ENCODE measurements around the gene LCE6A.

LCE6A gene

DNA sequence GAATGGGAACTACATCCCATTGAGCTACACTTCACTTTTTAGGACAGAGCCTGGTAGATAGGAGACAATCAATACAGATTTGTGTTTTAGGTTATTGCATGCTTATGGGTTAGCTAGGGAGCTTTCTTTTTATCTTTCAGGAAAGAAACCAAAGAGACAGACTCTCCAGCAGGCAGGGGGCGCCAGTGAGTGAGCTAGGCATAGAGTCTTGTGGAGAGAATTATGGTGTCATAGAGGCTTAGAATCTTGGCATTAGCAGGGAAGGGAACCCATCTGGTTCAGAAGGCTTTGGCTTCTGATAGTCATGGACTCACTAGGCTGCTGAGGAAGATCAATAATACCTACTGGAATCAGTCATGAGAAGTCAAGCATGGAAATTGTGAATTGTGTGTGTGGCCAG, 35.4 kb downstream of the LCE6A start, which contains the start of gene SMCP:
SMCP (plus strand) TSS at position 281 of the 400 bp plus-strand sequence. CDS start 6,101 bp downstream, outside the sequence.
- peak; percentile 49 to 61 for DNase-seq

DNA sequence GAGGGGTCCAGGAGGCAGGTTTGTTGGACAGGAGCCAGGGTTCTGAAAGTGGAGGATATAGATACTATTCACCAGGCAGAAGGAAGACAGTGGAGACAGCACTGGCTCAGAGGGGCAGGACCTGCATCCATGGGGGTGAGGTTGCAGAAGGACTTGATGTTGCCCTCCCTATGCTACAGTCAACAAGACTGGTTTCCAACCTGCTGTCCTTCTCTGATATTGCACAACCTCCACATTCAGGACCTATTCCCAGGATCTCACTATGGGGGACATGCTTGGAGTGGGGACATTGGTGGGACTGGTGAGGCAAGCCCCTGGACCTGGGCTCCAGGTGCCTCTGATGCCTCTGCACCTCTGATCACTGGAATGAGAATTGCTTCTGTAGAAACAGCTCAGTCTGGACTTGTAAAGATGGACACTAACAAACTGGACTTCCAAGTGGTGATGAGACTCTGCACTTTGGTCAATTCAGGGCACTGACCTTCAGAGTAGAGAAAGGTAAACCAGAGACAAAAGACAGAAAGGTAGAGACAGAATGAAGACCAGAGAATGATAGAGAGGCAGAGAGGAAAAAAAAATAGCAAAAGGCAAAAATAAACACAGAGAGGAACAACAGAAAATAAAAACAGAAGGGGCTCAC, 37.0 kb downstream of the LCE6A start:
- DNase-seq = no peak

DNA sequence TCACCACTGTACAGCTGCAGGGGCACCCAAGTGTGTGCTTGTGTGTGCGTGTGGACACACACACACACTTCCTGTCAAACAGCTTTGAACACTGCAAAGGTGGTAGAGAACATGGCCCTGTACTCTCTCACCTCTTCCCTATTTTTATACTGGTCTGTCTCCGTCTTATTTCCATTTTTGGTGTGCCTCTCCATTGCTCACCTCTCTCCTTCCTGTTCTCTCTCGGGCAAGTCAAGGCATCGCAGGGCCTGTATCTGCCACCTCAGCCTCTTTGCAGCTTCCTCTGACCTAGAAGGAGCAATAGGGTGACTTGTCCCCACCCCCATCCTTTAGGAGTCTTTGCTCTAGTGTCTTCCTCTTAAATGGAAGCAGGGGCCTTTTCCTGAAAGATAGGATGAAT, 37.7 kb downstream of the LCE6A start:
- DNase-seq = no peak

DNA sequence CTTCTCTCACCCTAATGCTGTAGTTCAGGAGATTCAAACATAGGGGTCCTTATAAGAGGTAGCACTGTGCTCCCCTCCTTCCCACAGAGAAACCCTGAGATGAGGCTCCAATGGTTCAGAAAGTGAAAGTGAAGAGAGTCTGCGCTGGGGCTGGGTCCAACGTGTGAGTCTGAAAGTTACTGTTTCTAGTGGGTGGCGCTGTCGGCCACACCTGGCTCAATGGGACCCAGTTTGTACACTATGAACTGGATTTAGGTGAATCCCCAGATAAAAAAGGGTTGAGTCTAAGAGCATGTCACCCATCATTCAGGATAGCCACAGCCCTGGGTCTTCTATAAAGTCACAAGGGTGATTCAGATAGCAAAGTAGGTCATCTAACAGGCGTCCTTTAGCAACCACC, 38.3 kb downstream of the LCE6A start:
- no peak for DNase-seq

DNA sequence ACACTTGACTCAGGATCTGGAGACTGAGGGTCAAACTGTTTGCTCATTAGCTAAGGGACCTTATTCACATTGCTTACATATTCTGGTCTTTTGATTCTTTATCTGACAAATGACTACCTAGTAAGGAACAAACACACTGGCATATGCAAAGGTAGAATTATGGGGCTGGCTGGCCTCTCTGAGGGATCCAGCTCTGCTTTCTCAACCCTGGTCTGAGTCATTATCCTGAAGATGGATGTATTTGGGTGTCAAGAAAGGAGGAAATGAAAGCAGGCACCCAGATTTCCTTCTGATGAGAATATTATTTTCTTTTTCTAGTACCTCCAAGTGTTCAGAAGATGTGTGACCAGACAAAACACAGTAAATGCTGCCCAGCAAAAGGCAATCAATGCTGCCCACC, 41.4 kb downstream of the LCE6A start:
- DNase-seq = no peak

DNA sequence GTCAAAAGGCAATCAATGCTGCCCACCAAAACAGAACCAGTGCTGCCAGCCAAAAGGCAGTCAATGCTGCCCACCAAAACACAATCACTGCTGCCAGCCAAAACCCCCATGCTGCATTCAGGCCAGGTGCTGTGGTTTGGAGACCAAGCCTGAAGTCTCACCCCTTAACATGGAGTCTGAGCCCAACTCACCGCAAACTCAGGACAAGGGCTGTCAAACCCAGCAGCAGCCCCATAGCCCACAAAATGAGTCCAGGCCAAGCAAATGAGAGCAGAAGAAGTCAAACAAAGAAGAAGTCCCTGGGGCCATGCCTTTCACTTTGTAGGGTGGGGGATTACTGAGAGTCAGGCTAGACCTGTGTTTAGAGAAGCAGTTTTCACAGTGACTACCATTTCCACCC, 41.9 kb downstream of the LCE6A start:
- DNase-seq = no peak

DNA sequence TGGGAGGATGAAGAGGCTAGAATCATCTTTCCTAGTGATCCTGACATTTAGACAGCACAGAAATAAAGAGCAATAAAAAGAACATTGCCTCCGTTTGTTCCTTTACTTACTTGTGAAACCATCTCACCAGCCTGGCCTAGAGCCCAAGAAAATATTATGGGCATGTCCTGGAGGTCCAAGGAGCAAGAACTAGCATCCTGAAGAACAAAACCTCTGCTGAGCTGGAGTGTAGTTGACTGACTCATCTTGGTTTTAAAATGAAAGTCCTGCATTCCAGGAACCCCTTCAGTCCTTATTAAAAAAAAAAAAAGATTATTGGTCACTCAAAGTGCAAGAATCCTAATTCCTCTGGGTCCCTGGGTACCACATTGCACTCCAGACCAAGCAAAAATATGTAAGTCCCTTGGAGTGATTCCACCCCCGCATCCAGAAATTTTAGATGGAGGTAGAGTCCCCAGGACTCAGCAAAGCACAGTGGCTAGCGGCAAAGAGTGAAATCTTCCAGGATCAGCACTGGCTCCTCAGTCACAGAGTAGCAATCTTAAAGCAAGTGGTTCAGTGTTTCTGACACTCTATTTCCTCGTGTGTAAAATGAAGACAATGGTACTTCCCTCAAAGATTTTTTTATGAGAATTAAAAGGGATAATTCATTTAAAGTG, 42.4 kb downstream of the LCE6A start:
- no peak for DNase-seq

DNA sequence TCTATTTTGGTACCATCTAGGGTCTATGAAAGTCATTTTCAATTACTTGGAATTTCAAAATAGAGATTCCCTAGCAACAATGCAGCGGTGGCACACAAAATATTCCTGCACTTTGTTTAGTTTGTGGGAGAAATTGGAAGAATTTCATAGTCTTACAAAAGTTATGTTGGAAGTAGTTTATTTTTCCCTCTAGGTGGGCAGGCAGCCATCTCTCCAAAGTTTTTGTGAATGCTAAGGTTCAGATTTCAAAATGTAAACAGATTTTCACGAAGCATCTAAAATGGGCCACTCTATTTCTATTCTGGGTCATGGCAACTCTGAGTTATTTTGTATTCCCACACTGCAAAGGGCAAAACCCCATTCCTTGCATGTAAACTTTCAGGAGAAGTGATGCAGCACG, 43.4 kb downstream of the LCE6A start:
- no peak for DNase-seq

DNA sequence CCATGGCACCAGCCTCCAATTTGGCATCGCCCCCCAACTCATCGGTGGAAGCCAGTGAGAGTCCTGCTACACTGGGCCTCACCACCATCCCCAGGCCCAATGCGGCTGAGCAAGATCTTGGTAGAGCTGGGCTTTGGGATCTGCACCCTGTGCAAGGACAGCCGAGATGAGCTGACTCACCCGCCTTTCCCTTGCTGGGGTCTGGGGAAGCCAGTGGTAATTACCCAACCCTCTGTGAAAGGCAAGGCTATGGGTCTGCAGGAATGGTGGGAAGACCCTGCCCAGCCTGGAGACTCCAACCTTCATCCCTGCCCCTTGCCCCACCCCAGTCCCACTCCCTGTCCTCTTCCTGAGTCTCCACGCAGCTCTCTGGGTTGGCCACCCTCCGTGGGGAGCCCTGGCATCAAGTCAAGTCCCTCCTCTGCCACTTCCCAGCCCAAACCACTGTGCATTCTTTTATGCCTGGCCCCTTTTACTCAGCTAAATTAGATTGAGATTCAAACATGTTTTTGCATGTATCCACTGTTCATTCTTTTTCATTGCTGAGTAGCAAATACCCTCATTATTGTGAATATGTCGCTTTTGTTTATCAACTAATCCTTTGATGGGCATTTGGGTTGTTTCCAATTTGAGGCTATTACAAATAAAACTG, 44.2 kb downstream of the LCE6A start:
- no peak for DNase-seq

DNA sequence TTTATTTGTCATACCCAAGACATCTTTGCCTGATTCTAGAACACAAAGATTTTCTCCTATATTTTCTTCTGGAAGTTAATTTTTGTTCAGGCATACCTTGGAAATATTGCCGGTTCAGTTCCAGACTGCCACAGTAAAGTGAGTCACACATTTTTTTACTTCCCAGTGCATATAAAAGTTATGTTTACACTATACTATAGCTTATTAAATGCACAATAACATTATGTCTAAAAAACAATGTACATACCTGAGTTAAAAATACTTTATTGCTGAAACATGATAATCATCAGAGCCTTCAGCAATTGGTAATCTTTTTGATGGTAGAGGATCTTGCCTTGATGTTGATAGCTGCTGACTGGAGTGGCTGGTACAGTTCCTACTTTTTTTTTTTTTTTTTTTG, 45.5 kb downstream of the LCE6A start:
- no peak for DNase-seq
